ENCODE data around the gene OSMR.

Gene OSMR

GRCh38 chr5:38892363-38892762 is 46.6 kb downstream of the OSMR start:
- TF ChIP-seq, protein P1, sequence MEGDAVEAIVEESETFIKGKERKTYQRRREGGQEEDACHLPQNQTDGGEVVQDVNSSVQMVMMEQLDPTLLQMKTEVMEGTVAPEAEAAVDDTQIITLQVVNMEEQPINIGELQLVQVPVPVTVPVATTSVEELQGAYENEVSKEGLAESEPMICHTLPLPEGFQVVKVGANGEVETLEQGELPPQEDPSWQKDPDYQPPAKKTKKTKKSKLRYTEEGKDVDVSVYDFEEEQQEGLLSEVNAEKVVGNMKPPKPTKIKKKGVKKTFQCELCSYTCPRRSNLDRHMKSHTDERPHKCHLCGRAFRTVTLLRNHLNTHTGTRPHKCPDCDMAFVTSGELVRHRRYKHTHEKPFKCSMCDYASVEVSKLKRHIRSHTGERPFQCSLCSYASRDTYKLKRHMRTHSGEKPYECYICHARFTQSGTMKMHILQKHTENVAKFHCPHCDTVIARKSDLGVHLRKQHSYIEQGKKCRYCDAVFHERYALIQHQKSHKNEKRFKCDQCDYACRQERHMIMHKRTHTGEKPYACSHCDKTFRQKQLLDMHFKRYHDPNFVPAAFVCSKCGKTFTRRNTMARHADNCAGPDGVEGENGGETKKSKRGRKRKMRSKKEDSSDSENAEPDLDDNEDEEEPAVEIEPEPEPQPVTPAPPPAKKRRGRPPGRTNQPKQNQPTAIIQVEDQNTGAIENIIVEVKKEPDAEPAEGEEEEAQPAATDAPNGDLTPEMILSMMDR (conservative IDR thresholded peaks at IDR 0.05) = no peak
- H3K27ac ChIP-seq = no peak overlapping the region

DNA sequence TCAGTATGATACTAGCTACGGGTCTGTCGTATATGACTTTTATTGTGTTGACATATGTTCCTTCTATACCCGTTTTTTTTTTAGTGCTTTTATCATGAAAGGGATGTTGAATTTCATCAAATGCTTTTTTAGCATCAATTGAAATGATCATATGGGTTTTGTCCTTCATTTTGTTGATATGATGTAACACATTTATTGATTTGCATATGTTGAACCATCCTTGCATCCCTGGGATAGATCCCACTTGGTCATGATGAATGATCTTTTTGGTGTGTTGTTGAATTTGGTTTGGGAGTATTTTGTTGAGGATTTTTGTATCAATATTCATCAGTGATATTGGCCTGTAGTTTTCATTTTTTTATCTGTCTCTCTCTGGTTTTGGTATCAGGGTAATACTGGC is 50.9 kb downstream of the OSMR start:
- H3K27ac ChIP-seq = no peak overlapping the region
- TF ChIP-seq, protein P1 (conservative IDR thresholded peaks at IDR 0.05) = no peak

DNA sequence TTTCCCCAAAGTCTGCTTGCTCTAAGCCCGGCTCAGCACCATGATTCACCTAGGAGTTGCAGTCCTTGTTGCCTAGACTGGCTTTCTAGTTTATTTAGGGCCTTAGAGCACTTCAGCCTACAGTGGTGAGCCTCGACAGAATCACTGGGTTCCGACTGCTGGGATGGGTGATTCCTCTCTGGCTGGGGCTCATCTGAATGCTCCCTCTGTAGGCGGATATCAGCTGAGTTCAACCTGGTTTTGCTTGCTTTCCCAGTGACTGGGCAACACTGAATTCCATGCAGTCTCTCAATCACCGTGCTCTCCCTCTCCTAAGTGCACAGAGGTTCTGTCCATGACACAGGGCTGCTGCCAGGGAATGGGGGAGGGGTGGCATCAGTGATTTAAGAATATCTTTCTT is 54.1 kb downstream of the OSMR start:
- no peak overlapping the region for H3K27ac ChIP-seq
- TF ChIP-seq, protein P1 (conservative IDR thresholded peaks at IDR 0.05) = no peak

DNA sequence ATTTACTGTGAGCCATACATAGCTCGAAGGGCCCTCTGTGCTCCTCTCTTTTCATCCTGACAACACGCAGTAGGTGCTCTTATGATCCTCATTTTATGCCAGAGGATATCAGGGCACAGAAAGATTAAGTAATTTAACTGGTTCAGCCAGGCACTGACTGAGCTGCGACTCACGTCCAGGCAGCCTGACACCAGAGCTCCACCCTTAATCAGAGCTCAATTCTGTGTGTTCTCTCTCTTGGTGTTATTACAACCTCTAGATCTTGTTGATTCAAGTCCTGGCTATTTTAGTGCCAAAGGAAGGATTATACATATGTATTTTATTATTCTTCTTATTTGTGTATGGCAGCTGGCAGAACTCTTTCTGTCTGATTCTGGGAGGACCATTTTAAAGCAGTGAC is 59.7 kb downstream of the OSMR start:
- no peak overlapping the region for H3K27ac ChIP-seq
- TF ChIP-seq, protein P1 (conservative IDR thresholded peaks at IDR 0.05) = no peak

DNA sequence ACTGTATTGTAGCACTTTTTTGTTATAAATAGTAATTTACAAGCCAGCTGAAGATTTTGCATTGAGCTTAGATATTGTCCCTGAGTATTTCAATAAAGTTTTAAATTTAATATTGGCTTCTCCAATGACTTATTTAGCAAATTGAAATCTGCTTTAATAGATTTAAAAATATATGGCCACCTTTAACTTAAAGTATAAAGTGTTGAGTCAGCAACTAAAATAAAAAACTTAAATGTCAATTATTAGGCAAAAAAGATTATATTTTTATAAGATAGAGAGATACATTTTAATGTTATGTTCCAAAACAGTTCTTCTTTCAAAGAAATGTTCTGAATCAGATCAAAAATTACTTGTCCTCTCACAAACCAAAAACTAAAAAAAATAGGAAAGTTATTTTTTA is 60.7 kb downstream of the OSMR start:
- TF ChIP-seq, protein P1 (conservative IDR thresholded peaks at IDR 0.05) = no peak
- H3K27ac ChIP-seq = no peak overlapping the region

GRCh38 chr5:38911933-38912332 is 66.1 kb downstream of the OSMR start:
- TF ChIP-seq, protein P1 (conservative IDR thresholded peaks at IDR 0.05) = no peak
- H3K27ac ChIP-seq = no peak overlapping the region

- H3K27ac ChIP-seq = no peak overlapping the region
- TF ChIP-seq, protein P1 (conservative IDR thresholded peaks at IDR 0.05) = no peak
Measured at GRCh38 chr5:38913714-38914113, 67.9 kb downstream of the OSMR start.

DNA sequence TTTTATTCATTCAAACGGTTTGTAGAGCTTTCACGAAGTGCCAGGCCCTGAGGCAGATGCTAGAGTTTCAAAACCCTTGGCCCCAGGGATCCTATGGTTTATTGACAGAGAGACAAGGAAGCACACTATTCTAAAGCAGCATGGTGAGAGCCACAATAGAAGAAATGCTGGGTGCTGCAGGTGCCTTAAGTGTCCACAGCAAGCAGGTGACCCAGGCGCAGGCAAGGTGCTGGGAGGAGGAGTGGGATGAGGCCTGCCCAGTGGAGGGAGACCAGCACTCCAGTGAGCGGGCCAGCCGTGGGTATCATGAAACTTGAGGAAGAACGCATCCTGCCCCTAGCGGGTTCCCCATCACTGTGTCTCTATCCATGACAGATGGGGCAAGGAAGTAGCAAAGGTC is 71.0 kb downstream of the OSMR start:
- TF ChIP-seq, protein P1 (conservative IDR thresholded peaks at IDR 0.05) = no peak
- no peak overlapping the region for H3K27ac ChIP-seq

All from VCaP (cell line).